GM21619 (cell line): ENCODE results near the gene RBL2.
"Not testable (repeated sequence)": the region's sequence is repeated elsewhere in the genome, so short reads cannot be mapped to it uniquely, and the experiment has no call there.

Experiments
- ATAC-seq: cut with Tn5 transposase; IDR thresholded peaks from one replicate; pipeline ENCODE4 v1.9.1; 2021; ENCODE audit not compliant: unreplicated experiment

The RBL2 gene, protein sequence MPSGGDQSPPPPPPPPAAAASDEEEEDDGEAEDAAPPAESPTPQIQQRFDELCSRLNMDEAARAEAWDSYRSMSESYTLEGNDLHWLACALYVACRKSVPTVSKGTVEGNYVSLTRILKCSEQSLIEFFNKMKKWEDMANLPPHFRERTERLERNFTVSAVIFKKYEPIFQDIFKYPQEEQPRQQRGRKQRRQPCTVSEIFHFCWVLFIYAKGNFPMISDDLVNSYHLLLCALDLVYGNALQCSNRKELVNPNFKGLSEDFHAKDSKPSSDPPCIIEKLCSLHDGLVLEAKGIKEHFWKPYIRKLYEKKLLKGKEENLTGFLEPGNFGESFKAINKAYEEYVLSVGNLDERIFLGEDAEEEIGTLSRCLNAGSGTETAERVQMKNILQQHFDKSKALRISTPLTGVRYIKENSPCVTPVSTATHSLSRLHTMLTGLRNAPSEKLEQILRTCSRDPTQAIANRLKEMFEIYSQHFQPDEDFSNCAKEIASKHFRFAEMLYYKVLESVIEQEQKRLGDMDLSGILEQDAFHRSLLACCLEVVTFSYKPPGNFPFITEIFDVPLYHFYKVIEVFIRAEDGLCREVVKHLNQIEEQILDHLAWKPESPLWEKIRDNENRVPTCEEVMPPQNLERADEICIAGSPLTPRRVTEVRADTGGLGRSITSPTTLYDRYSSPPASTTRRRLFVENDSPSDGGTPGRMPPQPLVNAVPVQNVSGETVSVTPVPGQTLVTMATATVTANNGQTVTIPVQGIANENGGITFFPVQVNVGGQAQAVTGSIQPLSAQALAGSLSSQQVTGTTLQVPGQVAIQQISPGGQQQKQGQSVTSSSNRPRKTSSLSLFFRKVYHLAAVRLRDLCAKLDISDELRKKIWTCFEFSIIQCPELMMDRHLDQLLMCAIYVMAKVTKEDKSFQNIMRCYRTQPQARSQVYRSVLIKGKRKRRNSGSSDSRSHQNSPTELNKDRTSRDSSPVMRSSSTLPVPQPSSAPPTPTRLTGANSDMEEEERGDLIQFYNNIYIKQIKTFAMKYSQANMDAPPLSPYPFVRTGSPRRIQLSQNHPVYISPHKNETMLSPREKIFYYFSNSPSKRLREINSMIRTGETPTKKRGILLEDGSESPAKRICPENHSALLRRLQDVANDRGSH

DNA sequence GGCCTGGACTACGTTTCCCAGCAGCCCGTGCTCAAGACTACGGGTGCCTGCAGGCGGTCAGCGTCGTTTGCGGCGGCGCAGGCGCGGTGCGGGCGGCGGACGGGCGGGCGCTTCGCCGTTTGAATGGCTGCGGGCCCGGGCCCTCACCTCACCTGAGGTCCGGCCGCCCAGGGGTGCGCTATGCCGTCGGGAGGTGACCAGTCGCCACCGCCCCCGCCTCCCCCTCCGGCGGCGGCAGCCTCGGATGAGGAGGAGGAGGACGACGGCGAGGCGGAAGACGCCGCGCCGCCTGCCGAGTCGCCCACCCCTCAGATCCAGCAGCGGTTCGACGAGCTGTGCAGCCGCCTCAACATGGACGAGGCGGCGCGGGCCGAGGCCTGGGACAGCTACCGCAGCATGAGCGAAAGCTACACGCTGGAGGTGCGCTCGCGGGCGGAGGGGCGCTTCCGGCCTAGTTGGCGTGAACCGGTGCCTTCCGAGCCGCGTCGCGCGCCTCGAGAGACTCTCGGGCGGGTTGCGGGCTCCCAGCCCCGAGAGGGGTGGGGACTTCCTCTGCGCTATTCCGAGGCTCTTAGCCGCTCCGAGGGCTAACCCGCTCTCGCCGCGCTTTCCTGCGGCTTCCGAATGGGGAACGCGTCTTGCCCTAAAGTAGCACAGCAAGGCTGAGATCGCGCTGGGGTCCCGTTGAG is at the start of gene RBL2:
Gene RBL2, plus strand, starts transcription at position 95 of the 689 bp plus-strand sequence. Its CDS starts 86 bp downstream, at position 181.
- ATAC-seq, result peak; percentile 75

DNA sequence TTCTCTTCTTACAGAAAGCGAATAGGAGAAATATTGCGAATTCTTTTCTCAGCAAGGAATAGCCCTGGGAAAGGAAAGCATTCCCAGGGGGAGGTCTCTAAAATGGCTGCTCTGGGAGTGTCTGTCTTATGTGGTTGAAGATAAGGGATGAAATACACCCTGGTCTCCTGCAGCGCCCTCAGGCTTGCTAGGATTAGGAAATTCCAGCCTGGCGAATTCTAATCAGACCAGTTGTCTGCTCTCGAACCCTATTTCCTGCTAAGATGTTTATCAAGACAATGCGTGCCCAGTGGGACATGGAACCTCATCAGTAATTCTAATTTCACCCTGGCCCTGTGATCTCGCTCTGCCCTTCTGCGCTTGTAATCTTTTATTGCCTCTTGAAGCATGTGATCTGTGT is 49.7 kb upstream of the RBL2 start:
- ATAC-seq, result not testable (repeated sequence)

- ATAC-seq, result no peak
Measured at GRCh38 chr16:53404959-53405358, 29.3 kb upstream of the RBL2 start.

- no peak for ATAC-seq
Measured at GRCh38 chr16:53412549-53412948, 21.7 kb upstream of the RBL2 start.

DNA sequence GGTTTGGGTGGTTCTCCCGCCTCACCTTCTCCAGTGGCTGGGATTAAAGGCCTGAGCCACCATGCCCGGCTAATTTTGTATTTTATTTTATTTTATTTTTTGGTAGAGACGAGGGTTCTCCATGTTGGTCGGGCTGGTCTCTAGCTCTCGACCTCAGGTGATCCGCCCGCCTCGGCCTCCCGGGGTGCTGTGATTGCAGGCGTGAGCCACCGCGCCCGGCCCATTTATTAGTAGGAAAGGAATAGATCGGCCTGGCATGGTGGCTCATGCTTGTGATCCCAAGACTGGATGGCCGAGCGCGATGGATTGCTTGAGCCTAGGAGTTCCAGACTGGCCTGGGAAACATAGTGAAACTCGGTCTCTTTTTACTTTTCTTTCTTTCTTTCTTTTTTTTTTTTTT is 20.4 kb upstream of the RBL2 start:
- no peak for ATAC-seq

GRCh38 chr16:53414381-53414780 is 19.9 kb upstream of the RBL2 start:
- ATAC-seq, result no peak

DNA sequence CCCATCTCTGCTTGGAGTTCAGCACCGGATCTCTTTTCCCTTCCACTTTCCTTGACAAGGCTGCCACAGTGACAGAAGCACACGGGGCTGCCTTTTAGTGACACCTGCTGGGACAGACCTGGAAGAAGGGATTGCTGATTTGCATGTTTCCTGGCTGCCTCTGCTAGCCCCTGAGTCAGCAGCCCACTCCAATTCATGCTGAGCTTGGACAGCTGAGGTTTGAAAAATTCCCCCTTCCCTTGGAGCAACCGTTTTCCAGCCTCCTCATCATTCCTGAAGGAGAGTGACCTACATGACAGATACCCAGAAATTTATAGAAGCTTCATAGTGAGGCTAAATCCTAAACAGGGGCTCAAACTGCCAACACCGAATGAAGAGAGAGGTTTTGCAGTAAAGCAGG is 18.8 kb upstream of the RBL2 start:
- no peak for ATAC-seq

DNA sequence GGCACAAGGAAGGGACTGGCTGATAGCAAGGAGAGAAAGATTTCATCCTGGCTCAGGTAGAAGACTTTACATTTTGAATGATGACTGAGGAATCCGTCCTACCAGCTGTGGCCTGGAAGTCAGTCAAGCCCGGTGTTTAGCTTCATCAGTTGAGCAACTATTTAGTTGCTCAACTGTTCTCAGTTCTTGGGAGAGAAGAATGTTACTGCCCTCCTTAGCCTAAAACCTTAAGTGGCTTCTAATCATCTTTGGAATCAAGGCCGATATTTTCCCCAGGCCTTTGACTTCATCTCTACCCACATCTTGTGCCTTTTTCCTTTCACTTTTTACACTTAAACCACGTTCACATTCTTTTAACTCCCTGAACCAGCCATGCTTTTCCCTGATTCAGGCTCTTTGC is 17.3 kb upstream of the RBL2 start:
- no peak for ATAC-seq

GRCh38 chr16:53417976-53418375 is 16.3 kb upstream of the RBL2 start:
- no peak for ATAC-seq

- ATAC-seq, result not testable (repeated sequence)
Measured at GRCh38 chr16:53419383-53419709, 14.9 kb upstream of the RBL2 start.

- no peak for ATAC-seq
Measured at GRCh38 chr16:53421248-53421647, 13.0 kb upstream of the RBL2 start.

- not testable (repeated sequence) for ATAC-seq
Measured at GRCh38 chr16:53423968-53424367, 10.3 kb upstream of the RBL2 start.

DNA sequence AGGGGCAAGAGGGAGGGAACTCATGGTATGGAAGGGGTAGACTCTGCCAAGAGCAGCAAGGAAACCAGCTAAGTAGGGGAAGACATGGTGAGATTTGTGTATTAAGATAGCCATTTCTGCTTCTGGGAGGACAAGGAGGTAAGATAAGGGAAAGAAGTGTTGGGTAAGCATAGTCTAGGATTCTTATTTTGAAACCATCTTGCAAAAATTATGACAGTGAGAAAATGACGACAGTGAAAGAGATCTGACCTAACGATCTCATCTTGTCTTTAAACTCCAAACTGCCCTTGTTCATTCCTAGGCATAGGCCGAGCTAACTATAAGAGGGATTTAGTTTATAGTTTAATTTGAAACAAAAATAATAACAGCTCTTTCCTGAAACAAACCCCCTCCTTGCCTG is 5.6 kb upstream of the RBL2 start:
- no peak for ATAC-seq

- ATAC-seq, result no peak
Measured at GRCh38 chr16:53429221-53429943, 4.9 kb upstream of the RBL2 start.

DNA sequence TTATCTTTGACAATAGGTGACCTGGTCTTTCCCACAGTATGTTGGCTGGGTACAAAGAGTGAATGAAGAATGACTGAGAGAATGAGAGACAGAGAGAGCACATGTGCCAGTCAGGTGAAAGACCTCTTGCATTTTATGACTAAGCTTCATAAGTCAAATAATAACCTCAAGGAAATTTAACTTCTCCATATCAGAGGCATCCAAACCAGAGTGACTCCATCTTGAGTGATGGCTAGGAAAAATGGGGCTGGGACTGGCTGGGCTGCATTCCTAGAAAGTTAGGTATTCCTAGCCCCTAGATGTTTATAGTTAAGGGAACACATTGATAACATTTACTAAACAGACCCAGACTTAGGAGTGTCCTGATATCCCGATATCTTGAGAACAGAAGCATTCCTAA is 3.9 kb upstream of the RBL2 start:
- ATAC-seq, result no peak

GRCh38 chr16:53433509-53433908 is 762 bp upstream of the RBL2 start:
- ATAC-seq, result no peak

DNA sequence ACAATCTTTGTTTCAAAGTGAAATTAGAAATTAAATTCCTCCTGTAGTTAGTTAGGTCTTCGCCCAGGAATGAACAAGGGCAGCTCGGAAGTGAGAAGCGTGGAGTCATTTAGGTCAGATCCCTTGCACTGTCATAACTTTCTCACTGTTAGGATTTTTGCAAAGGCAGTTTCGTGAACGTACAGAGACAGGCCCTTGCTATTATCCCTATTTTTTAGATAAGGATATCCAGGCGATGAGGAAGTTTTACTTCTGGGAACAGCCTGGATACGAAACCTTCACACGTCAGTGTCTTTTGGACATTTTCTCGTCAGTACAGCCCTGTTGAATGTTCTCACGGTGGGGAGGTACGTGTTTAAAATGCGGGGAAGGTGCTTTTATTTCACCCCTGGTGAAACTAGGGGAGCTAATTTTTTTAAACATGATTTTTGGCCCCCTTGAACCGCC is 318 bp upstream of the RBL2 start:
- no peak for ATAC-seq

DNA sequence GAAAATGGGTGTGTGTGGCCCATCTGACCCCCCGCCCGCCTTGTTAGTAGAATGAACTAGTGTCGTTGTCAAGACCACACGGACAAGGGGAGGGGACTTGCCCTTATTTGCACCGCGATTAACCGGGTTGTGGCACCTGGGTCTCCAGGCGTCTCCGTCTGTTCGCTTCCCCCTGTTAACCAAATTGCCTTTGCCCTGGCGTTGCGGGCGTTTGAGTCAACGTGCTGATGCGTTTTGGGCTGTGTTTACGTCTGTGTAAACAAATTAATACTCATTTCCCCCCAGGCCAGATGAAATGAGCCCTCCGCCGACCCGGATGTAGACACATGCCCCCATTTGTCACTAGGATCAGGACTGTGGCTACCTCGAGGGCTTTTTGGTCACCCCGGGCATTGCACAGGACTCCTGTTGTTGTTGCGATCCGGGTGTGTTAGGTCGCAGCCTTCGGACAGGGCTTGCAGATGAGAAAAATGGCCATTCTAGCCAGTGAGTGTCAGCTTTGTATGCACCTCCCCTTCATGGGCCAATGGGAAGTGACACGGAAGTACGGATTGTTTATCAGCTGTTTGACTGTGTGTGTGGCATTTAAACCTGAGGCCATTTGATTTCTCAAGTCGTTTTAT is 906 bp downstream of the RBL2 start:
- ATAC-seq, result peak; percentile 83

DNA sequence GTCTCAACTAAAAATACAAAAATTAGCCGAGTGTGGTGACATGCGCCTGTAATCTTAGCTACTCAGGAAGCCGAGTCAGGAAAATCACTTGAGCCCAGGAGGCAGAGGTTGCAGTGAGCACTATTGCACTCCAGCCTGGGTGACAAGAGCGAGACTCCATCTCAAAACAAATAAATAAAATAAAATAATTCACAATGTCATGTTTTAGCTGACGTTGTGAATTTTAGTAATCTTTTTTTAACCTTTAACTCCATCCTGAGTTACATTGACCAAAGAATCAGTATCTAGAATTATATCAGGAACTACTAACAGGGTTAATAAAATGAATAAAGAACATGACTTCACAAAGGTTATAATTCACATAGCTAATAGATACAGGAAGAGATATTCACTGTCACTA is 5.9 kb downstream of the RBL2 start:
- no peak for ATAC-seq

- ATAC-seq, result no peak
Measured at GRCh38 chr16:53445534-53445933, 11.3 kb downstream of the RBL2 start.
